Endometrial microvascular endothelial cells (primary cell): ENCODE data around the gene FAM156B. TPM values are rescaled to one million over a fixed set of nuclear protein-coding genes. Genes with fewer than 3 reads are reported as not detected.
"Not testable (repeated sequence)": the region's sequence is repeated elsewhere in the genome, so short reads cannot be mapped to it uniquely, and the experiment has no call there.

Experiments used
- in situ Hi-C: cut with HindIII; loops from 2 replicates; pipeline ENCODE4 v1.10.0; 2017; ENCODE audit warnings: low sequenced_read_pairs, low pct_unique_long_range_greater_than_20kb; ENCODE audit errors: inconsistent ontology term
- total RNA-seq: library from RNA; depleted of rRNA; stranded (reverse); fragments of >200 nt; gene quantifications from one replicate; pipeline ENCODE4 v1.2.3, GENCODE V29; 2015; ENCODE audit errors: inconsistent ontology term

The FAM156B gene, protein sequence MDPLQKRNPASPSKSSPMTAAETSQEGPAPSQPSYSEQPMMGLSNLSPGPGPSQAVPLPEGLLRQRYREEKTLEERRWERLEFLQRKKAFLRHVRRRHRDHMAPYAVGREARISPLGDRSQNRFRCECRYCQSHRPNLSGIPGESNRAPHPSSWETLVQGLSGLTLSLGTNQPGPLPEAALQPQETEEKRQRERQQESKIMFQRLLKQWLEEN
- total RNA-seq = 16.4 TPM

DNA sequence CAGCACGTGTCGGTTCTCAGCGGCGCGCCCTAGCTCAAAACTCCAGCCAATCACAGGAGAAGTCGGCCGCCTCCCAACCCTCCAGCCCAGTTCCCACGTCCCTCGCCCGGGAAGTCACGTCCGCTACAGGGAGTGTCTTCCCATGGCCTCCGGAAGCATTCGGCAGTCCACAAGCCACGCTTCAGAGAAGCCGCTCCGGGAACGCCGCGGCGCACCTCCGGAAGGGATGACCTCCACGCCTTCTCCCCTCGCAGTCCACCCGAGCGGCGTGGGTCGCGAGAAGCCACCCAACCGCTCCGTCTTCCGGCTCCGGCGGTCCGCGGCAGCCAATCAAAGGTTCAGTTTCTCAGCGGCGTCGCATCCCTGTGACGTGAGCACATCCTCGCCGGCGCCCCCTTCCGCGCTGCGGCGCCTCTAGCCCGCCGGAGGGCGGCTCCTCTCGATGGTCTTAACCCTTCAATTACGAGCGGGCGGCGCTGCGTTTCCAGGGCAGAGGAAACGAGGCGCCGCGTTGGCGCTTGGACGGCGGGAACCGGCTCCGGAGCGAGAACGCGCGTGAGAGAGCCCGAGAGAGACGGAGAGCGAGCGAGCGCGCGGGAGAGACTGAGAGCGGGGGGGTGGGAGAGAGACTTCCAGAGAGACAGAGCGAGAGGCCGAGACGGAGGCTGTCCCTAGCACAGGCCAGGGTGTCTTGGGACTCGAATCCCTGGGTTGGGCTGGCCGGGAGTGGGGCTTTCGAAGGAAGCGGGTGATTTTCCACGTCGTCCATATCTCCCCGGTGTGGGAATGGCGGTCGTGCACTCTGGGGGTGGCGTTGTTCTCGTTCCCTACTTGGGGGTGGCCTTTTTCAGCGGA lies at the start of gene FAM156B:
Gene FAM156B (plus strand): TSS at position 476 of the 855 bp plus-strand sequence. CDS start 9,896 bp downstream, outside the sequence.
- in situ Hi-C loops = not testable (repeated sequence)

DNA sequence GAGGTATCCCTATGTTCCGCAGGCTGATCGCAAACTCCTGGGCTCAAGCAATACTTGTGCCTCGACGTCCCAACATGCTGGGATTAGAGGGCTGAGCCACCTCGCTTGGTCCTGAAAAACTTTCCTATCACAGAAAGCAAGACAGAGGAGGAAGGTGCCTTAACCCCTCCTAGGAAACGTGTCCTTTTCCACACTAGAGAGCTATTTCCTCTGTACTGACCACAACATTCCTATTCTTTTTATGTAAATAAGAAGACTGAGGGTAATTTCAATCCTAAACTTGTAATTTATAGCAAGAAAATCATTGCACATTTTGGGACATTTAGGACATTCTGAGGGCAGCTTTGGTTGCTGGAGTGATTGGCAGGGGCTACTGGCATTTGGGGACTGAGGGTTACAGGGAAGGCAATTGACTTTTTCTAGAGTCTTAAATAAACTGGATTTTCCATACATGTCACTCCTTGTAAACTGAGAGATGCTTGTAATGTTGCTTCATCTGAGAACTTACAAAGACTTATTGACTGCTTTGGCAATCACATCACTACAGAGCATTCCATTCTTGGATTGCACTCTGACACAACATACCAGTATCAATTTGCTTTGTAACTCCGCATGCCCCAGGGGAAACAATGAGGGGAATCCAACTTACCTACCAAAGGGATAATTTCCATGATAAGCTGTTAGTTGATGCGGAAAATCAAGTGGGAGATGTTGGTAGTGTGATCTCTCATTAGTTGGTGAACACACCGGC lies 44.8 kb upstream of the FAM156B start:
- in situ Hi-C loops = no loop called here

DNA sequence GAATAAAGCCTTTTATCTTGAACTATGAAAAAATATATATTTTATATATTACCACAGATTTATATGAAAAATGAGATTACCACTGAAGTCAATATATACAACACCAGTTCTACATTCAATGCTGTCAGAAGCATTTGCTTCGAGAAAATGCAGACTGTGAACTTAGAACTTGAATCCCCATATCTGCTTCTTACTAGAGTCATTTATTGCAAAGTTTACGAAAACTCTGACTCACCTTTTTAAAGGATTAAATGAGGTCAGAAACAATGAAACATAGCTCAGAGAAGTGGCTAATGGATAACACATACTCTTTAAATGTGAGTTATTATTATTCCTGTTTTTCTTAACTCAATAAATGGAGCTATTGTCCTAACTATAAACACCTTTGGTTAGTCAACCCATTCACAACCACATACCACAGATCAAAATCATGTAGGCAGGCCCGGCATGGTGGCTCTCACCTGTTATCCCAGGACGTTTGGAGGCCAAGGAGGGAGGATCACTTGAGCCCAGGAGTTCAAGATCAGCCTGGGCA lies 40.1 kb upstream of the FAM156B start:
- in situ Hi-C loops = not testable (repeated sequence)

GRCh38 chrX:52865343-52865998 lies 31.7 kb upstream of the FAM156B start:
- in situ Hi-C loops = no loop called here

DNA sequence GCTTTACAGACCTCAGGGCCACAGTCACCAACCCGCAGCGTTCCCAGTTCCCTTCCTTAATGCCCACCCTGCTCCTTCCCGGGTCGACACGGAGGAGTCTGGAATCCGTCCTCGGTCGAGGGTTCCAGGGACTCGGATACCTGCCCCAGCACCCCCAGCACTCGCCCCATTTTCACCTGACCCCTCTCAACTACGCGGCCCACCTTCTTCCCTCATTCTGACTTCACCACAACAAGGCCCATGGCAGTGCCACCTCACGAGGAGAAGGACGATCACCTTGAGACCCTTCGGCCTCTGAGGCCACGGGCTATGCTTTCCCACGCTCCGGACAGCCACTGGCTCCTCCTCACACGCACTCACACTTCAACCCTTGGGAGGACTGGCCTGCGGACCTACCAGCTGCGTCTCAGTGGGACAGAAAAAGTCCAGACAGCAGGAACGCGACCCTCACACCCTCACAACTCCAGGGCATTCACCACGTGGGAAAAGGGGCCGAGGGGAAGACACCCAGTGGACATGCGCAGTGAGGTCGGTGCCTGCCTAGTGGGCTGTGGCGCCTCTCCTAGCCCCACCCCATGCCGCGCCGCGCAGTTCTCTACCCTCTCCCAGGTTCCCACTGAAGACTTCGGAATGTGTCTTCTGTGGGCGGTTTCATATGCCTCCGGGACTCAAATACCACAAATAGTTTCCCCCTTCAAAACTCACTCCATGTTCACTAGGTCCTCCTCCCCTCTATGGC lies 29.4 kb upstream of the FAM156B start, which contains the start of gene XAGE3:
Gene XAGE3 (minus strand): TSS at position 474 of the 739 bp plus-strand sequence. CDS start 950 bp downstream, outside the sequence.
- in situ Hi-C loops = no loop called here

DNA sequence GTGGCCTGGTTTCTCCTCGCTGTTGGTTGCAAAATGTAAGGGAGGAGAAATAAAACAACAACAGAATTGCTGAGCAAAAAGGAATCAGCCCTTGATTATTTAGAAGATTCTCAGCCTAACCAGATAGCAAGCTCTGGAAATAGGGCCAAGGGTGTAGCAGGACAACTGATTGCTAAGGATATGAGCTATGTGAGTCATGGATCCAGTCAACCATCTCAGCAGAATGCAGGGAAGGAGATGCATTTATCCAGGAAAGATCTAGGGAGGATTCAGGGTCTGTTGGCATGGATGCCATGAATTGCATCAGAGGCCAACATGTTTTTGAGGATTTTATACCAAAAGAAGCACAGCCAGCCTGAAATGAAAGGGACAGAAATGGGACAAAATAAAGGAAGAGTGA lies 27.1 kb upstream of the FAM156B start:
- in situ Hi-C loops = no loop called here

DNA sequence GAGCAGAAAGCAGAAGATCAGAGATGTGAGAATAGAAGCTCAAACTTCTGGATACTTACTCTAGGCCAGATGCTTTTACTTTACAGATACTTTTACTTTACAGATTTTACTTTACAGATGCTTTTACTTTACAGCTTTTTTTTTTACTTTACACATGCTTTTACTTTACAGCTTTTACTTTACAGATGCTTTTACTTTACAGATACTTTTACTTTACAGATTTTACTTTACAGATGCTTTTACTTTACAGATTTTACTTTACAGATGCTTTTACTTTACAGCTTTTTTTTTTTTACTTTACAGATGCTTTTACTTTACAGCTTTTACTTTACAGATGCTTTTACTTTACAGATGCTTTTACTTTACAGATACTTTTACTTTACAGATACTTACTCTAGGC lies 23.3 kb upstream of the FAM156B start:
- in situ Hi-C loops = not testable (repeated sequence)

- in situ Hi-C loops = no loop called here
These were observed 22.5 kb upstream of the FAM156B start for GRCh38 chrX:52874661-52875060.

DNA sequence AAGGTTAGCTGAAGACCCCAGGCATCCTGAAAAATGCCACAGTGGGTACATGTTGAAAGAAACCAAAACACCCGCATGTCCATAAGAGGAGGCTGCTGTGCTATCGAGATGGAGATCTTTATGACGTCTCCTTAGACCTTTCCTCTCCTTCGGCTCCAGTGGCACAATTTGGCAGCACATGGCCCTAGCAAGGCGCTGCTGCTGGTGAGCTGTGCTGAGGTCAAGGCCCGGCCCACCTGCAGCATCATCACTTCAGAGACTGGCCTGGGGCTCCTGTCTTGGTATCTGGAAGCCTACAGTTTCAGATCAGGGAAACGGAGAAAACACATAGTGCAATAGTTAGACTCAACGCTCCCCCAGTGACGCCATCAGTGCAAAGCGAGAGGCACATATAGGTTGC lies 21.7 kb upstream of the FAM156B start:
- in situ Hi-C loops = not testable (repeated sequence)

GRCh38 chrX:52876386-52876785 lies 20.7 kb upstream of the FAM156B start:
- in situ Hi-C loops = not testable (repeated sequence)

- in situ Hi-C loops = not testable (repeated sequence)
These were observed 9.7 kb upstream of the FAM156B start for GRCh38 chrX:52887459-52887858.

DNA sequence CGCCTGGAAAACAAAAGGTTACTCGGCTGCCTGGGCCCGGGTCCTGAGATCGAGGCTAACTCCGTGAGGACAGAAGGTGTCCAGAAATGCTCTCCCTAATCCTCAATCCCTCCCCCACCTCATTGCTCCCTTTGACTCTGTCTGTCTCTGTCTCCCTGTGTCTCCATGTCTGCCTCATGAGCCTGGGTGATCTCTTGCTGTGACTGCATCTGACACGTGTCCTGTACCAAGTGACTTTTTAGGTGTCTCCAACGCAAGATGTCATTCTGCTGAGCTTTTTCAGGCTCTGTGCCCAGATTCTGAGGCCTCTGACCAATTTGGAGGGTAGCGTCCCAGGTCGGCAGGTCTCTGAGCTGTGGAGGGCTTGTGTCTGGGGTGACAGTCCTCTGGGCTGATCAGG lies 9.0 kb upstream of the FAM156B start:
- in situ Hi-C loops = not testable (repeated sequence)

DNA sequence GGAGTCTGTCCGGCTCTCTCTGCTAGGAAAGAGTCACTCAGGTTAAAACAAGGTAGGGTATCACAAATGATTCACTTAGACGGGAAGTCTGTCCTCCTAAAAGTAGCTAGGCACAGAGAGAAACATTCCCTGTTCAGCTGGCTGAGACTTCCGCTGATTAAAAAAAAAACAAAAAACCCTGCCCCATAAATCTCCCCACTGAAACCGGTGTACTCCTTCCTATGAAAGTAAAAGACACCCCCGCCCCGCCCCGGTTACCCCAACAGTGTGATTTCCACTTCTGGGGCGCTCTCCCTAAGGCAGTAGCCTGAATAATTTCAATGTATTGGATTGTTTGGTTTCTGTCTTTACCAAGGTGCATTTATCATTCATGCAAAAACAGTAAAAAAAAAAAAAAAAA lies 692 bp upstream of the FAM156B start:
- in situ Hi-C loops = not testable (repeated sequence)

DNA sequence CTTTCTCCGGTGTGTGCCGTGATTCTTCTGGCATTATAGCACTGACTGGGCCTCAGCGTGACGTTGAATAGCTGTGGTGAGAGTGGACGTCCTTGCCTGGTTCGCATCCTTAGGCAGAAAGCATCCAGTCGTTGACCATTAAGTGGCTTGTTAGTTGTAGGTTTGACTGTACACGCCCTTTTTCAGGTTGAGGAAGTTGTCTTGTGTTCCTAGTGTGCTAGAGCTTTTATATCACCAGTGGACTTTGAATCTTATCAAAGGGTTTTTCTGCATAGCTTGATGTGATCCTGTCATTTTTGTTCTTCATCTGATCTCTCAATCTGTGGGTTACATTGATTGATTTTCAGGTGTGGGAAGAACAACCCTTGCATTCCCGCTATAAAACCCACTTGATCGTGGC lies 8.4 kb downstream of the FAM156B start:
- in situ Hi-C loops = not testable (repeated sequence)

DNA sequence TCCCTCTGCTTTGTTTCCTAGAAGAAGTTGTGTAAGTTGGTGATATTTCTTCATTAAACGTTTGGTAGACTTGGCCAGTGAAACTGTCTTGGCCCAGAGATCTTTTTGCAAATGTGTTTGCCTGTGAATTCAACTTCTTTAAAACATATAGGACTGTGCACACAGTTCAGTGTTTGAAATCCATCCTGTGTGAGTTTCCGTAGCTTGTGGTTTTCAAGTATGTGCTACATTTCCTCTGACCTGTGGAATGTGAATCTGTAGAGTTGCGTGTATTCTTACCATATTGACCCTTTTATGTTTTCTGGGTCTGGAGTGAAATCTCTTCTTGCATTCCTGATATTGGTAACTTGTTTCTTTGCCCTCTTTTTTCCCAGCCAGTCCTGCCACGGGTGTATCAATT lies 8.9 kb downstream of the FAM156B start:
- in situ Hi-C loops = not testable (repeated sequence)

- in situ Hi-C loops = not testable (repeated sequence)
These were observed 10.0 kb downstream of the FAM156B start for GRCh38 chrX:52907137-52907536.

DNA sequence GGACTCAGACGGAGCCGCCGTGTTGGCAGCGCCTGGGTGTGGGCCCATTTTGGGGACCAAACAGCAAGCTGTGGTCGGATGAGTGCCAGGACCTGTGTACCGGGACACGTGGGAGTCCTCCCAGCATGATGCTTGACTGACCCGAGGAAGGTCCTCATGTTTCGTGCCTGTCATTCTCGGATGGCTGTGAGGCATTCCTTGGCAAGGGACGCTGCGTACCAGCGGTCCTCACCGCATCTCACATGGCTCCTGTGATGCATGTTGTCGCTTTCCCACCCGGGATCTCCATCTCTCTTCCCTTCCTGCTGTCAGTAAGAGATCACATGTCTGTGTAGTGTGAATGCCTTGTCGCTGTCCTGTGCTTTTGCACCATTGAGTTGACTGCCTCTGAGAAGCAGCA lies 10.8 kb downstream of the FAM156B start:
- in situ Hi-C loops = not testable (repeated sequence)

- in situ Hi-C loops = not testable (repeated sequence)
These were observed 12.3 kb downstream of the FAM156B start for GRCh38 chrX:52909313-52909969.
